ENCODE data around the gene CDK1. TPM values are rescaled to one million over a fixed set of nuclear protein-coding genes. Genes with fewer than 3 reads are reported as not detected.

Gene CDK1
- polyA plus RNA-seq, 2 of the 4 experiments (the other 2 are of a cell fraction), result 97.1 to 109 TPM

GRCh38 chr10:60801522-60801921 is 23.2 kb downstream of the CDK1 start:
- Histone ChIP-seq H3K4me2 (no peak overlapping the region), H3K4me1 (peaks cover 7% of the 10 kb centered on the region; the same call in 1 of the 3 replicates), H3K9me3 (no peaks in the 10 kb centered on the region), H3K27ac (no peak overlapping the region), H3K4me3 (no peak overlapping the region)
- POLR2A ChIA-PET, result no interaction called here
- 86% methylated on average over 1 of the region's 1 CpG for WGBS (ENCODE audit: missing lambda C conversion rate)
- DNase-seq (ENCODE audit: low read depth in 1 of 2, low spot score in 1 of 2), result no peak
- no peak for TF ChIP-seq ZNF302 (CRISPR knock-in tag; IDR thresholded peaks at IDR 0.05)
- TF ChIP-seq, protein P1, sequence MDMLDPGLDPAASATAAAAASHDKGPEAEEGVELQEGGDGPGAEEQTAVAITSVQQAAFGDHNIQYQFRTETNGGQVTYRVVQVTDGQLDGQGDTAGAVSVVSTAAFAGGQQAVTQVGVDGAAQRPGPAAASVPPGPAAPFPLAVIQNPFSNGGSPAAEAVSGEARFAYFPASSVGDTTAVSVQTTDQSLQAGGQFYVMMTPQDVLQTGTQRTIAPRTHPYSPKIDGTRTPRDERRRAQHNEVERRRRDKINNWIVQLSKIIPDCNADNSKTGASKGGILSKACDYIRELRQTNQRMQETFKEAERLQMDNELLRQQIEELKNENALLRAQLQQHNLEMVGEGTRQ (IDR thresholded peaks at IDR 0.05), result no peak
- TF ChIP-seq MAX (IDR thresholded peaks at IDR 0.05), result no peak
- TF ChIP-seq BHLHE40 (IDR thresholded peaks at IDR 0.05; ENCODE audit: low read depth, low read length), result no peak
- TF ChIP-seq PHF8 (IDR thresholded peaks at IDR 0.05; ENCODE audit: borderline replicate concordance, low read depth), result no peak
- TF ChIP-seq ESRRA (IDR thresholded peaks at IDR 0.05; ENCODE audit: borderline replicate concordance, low read length), result no peak
- no peak for TF ChIP-seq ZSCAN20 (CRISPR knock-in tag; IDR thresholded peaks at IDR 0.05)
- no peak for TF ChIP-seq JUN (IDR thresholded peaks at IDR 0.05)
- TF ChIP-seq, protein P2, sequence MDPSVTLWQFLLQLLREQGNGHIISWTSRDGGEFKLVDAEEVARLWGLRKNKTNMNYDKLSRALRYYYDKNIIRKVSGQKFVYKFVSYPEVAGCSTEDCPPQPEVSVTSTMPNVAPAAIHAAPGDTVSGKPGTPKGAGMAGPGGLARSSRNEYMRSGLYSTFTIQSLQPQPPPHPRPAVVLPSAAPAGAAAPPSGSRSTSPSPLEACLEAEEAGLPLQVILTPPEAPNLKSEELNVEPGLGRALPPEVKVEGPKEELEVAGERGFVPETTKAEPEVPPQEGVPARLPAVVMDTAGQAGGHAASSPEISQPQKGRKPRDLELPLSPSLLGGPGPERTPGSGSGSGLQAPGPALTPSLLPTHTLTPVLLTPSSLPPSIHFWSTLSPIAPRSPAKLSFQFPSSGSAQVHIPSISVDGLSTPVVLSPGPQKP (IDR thresholded peaks at IDR 0.05; ENCODE audit: low read depth, low read length), result no peak
- no peak for ATAC-seq
- CTCF ChIA-PET, result no interaction called here
- FAIRE-seq, result no peak

- peaks cover 7% of the 10 kb centered on the region; the same call in 1 of the 3 replicates for H3K4me1 ChIP-seq
- ATAC-seq, result no peak
- 93% methylated on average over 5 of the region's 5 CpGs for WGBS (ENCODE audit: missing lambda C conversion rate)
- POLR2A ChIA-PET, result no interaction called here
- no peak for DNase-seq (ENCODE audit: low read depth in 1 of 2, low spot score in 1 of 2)
- no peaks in the 10 kb centered on the region for H3K9me3 ChIP-seq
- CTCF ChIA-PET, result interaction anchor here (1.2 kb wide), 2 partner anchors 13 to 387 kb away, joined by 3 to 4 read pairs; no protein-coding TSS in a partner anchor
- FAIRE-seq, result no peak
- TF ChIP-seq HOXB13 (CRISPR knock-in tag; IDR thresholded peaks at IDR 0.05; ENCODE audit: low read depth), result no peak
- no peak for TF ChIP-seq JUN (IDR thresholded peaks at IDR 0.05)
- TF ChIP-seq GATA3 (IDR thresholded peaks at IDR 0.05; ENCODE audit: borderline replicate concordance), result no peak
- no peak for TF ChIP-seq EHMT2 (IDR thresholded peaks at IDR 0.05; ENCODE audit: low read depth)
- TF ChIP-seq, protein P3, sequence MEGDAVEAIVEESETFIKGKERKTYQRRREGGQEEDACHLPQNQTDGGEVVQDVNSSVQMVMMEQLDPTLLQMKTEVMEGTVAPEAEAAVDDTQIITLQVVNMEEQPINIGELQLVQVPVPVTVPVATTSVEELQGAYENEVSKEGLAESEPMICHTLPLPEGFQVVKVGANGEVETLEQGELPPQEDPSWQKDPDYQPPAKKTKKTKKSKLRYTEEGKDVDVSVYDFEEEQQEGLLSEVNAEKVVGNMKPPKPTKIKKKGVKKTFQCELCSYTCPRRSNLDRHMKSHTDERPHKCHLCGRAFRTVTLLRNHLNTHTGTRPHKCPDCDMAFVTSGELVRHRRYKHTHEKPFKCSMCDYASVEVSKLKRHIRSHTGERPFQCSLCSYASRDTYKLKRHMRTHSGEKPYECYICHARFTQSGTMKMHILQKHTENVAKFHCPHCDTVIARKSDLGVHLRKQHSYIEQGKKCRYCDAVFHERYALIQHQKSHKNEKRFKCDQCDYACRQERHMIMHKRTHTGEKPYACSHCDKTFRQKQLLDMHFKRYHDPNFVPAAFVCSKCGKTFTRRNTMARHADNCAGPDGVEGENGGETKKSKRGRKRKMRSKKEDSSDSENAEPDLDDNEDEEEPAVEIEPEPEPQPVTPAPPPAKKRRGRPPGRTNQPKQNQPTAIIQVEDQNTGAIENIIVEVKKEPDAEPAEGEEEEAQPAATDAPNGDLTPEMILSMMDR (IDR thresholded peaks at IDR 0.05), result no peak
- TF ChIP-seq MAFK (IDR thresholded peaks at IDR 0.05; ENCODE audit: partially characterized antibody), result no peak
- no peak for TF ChIP-seq SREBF2 (IDR thresholded peaks at IDR 0.05)
- H3K4me2 ChIP-seq, result no peak overlapping the region
- no peak overlapping the region for H3K4me3 ChIP-seq
- no peak overlapping the region for H3K27ac ChIP-seq
Observed at GRCh38 chr10:60803433-60803832, 25.2 kb downstream of the CDK1 start.

DNA sequence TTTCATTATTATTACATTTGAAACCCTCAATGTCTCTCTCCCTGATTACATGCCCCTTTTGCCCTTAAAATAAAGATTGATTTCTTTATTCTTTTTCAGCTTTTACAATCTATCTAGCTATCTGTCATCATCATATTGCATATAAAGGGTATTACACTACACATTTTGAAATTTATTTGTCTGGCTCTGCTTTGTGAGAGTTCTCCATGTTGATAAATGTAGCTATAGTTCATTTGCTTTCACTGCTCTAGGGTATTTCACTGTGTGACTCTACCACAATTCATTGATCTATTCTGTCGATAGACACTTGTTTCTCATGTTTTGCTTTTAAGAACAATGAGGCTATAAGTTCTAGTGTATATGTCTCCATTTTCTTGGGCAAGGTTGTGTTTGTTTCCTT is 25.6 kb downstream of the CDK1 start:
- H3K4me2 ChIP-seq, result no peak overlapping the region
- CTCF ChIA-PET, result interaction anchor here (1.2 kb wide), 2 partner anchors 13 to 386 kb away, joined by 3 to 4 read pairs; no protein-coding TSS in a partner anchor
- WGBS (ENCODE audit: missing lambda C conversion rate), result 92% methylated on average over 1 of the region's 1 CpG
- TF ChIP-seq HOXB13 (CRISPR knock-in tag; IDR thresholded peaks at IDR 0.05; ENCODE audit: low read depth), result no peak
- H3K4me1 ChIP-seq, result peaks cover 10% of the 10 kb centered on the region; the same call in 1 of the 3 replicates
- H3K27ac ChIP-seq, result no peak overlapping the region
- POLR2A ChIA-PET, result no interaction called here
- FAIRE-seq (no peak), ATAC-seq (no peak), DNase-seq (ENCODE audit: low read depth in 1 of 2, low spot score in 1 of 2) (no peak)
- no peak overlapping the region for H3K4me3 ChIP-seq
- H3K9me3 ChIP-seq, result no peaks in the 10 kb centered on the region

DNA sequence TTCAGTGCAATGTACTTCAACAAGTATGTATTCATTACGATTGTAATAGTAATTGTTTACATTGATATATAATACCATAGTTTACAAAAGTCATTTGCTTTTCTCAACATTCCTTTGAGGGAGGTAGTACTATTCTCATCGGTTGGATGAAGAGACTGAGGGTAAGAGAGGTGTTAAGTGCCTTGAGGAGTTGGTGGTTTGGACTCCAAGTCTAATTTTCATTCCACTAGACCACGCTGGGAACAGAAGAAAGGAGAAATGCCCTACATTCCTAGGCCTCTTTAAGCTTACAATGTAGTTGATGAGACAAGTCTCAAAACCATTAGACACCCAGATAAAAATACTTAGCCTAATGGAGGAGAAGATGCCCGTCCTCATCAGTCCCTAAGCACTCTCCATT is 28.6 kb downstream of the CDK1 start:
- Histone ChIP-seq H3K4me2 (no peak overlapping the region), H3K9me3 (no peaks in the 10 kb centered on the region), H3K4me1 (peaks cover 15% of the 10 kb centered on the region; the same call in 1 of the 3 replicates), H3K4me3 (no peak overlapping the region), H3K27ac (no peak overlapping the region)
- CTCF ChIA-PET, result interaction anchor here (0.7 to 1.6 kb wide), 2 partner anchors 9 to 10 kb away, joined by 3 to 4 read pairs; no protein-coding TSS in a partner anchor
- no peak for DNase-seq (ENCODE audit: low read depth in 1 of 2, low spot score in 1 of 2)
- 69% methylated on average over 4 of the region's 4 CpGs for WGBS (ENCODE audit: missing lambda C conversion rate)
- no peak for ATAC-seq
- POLR2A ChIA-PET, result no interaction called here
- no peak for FAIRE-seq
- TF ChIP-seq NPAS2 (CRISPR knock-in tag; IDR thresholded peaks at IDR 0.05; ENCODE audit: borderline replicate concordance) (no peak), HDAC2 (IDR thresholded peaks at IDR 0.05) (no peak), NFE2L2 (conservative IDR thresholded peaks at IDR 0.05; ENCODE audit: low read length) (no peak), JUN (IDR thresholded peaks at IDR 0.05) (no peak), SMC3 (IDR thresholded peaks at IDR 0.05) (no peak), TP53 (CRISPR knock-in tag; IDR thresholded peaks at IDR 0.05) (no peak), REST (IDR thresholded peaks at IDR 0.05) (no peak), RAD21 (conservative IDR thresholded peaks at IDR 0.05 in 1 of 2, IDR thresholded peaks at IDR 0.05 in 1 of 2) (no peak), E2F6 (IDR thresholded peaks at IDR 0.05; ENCODE audit: borderline replicate concordance, low read depth) (no peak)

Data from A549 (cell line).